ENCODE data around the gene CSF1R.

DNA sequence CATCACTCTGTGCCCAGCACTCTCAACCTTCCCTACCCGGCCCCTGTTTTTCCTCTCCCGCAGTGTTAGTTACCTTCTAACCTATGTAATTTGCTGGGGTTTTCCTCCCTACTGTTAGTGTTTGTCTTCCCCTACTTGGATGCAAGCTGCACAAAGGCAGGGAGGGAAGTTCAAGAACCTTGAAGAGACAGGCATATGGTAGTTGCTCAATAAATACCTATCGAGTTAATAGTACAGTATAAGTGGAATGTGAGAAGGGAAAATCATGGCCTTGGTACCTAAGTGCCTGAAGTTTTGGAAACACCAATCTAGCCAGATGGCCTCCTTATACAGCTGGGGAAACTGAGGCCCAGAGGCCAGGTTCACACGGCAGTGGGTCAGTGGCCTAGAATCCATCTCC is 45.1 kb upstream of the CSF1R start:
- TF ChIP-seq, protein P1, sequence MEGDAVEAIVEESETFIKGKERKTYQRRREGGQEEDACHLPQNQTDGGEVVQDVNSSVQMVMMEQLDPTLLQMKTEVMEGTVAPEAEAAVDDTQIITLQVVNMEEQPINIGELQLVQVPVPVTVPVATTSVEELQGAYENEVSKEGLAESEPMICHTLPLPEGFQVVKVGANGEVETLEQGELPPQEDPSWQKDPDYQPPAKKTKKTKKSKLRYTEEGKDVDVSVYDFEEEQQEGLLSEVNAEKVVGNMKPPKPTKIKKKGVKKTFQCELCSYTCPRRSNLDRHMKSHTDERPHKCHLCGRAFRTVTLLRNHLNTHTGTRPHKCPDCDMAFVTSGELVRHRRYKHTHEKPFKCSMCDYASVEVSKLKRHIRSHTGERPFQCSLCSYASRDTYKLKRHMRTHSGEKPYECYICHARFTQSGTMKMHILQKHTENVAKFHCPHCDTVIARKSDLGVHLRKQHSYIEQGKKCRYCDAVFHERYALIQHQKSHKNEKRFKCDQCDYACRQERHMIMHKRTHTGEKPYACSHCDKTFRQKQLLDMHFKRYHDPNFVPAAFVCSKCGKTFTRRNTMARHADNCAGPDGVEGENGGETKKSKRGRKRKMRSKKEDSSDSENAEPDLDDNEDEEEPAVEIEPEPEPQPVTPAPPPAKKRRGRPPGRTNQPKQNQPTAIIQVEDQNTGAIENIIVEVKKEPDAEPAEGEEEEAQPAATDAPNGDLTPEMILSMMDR (optimal IDR thresholded peaks at IDR 0.05 in 1 of 3, IDR thresholded peaks at IDR 0.05 in 1 of 3, conservative IDR thresholded peaks at IDR 0.05 in 1 of 3; ENCODE audit: extremely low read depth in 1 of 3, insufficient read depth in 2 of 3, low read length in 3 of 3) = no peak
- TF ChIP-seq EZH2 (IDR thresholded peaks at IDR 0.05; ENCODE audit: low read length) = no peak
